ENCODE data around the gene HTR6. TPM values are rescaled to one million over a fixed set of nuclear protein-coding genes. Genes with fewer than 3 reads are reported as not detected.

HTR6 gene
- polyA plus RNA-seq, 1 donor from 2014 or later = not detected

DNA sequence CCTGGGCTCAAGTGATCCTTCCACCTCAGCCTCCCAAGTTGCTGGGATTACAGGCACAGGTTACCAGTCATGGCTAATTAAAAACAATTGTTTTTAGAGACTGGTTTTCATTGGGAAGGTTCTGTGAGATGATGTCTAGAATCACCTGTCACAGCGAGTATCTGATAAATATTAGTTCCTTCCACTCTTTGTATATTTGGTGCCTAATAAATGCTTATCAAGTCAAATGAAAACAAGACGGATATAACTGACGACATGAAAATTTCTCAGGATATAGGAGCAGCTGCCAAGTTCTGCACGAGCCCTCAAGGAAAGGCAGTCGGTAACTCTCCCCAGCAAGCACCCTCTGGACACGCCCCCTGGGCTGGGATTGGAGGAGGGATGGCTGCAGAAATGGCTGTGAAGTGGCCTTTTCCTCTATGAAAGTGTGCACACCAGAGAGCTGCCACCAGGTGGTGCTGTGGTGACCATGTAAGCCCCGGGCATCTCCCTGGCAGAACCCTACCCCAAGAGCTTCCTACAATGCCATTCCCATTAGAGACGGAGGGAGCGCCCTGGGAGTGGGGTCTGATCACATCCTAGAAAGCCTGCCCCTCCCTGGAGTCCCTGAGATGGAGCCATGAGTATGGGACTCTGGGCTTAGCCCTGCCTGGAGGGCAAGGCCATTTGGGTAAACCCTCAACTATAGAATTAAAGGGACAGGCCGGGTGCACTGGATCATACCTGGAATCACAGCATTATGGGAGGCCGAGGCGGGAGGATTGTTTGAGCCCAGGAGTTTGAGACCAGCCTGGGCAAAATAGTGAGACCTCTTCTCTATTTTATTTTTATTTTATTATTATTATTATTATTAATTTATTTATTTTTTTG is 50.9 kb downstream of the HTR6 start:
- H3K4me3 ChIP-seq (ENCODE audit: low read length) = no peak overlapping the region
- no peak overlapping the region for H3K4me2 ChIP-seq (ENCODE audit: low read length)

DNA sequence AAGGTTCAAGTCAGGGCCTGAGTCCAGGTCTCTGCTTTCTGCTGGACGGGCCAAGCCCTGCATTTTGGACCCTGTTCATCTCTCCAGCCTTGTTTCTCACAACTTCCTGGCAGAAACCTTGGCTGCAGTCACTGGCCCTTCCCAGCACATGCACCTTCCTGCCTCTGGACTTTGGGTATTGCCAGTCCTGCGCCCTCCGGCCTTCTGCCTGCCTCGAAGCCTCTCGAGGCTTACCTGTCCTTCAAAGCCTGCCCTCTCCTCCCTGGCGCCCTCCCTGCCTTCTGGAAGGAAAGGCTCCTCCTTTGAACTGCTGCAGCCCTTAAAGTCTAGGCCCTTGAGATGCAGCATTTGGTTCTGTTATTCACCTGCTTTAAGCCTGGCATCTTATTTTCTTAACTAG is 52.8 kb downstream of the HTR6 start:
- no peaks in the 10 kb centered on the region for H3K79me2 ChIP-seq (replicated peaks; ENCODE audit: insufficient read depth, low read length)
- H2AFZ ChIP-seq (ENCODE audit: low read depth, low read length) = no peak overlapping the region
- no peak overlapping the region for H3K9ac ChIP-seq (ENCODE audit: low read length)
- no peaks in the 10 kb centered on the region for H4K20me1 ChIP-seq (ENCODE audit: insufficient read depth)
- no peak for TF ChIP-seq SMC3 (conservative IDR thresholded peaks at IDR 0.05; ENCODE audit: poor library complexity)
- TF ChIP-seq MXI1 (conservative IDR thresholded peaks at IDR 0.05; ENCODE audit: poor library complexity, severe bottlenecking) = no peak
- no peak for TF ChIP-seq RAD21 (conservative IDR thresholded peaks at IDR 0.05)
- no peak for TF ChIP-seq POLR2AphosphoS5 (IDR thresholded peaks at IDR 0.05)
- no peak for TF ChIP-seq EZH2 (IDR thresholded peaks at IDR 0.05; ENCODE audit: borderline replicate concordance, insufficient read depth, low read length, poor library complexity, severe bottlenecking)
- no peak for TF ChIP-seq TAF1 (IDR thresholded peaks at IDR 0.05; ENCODE audit: low read depth)
- TF ChIP-seq, protein P1, sequence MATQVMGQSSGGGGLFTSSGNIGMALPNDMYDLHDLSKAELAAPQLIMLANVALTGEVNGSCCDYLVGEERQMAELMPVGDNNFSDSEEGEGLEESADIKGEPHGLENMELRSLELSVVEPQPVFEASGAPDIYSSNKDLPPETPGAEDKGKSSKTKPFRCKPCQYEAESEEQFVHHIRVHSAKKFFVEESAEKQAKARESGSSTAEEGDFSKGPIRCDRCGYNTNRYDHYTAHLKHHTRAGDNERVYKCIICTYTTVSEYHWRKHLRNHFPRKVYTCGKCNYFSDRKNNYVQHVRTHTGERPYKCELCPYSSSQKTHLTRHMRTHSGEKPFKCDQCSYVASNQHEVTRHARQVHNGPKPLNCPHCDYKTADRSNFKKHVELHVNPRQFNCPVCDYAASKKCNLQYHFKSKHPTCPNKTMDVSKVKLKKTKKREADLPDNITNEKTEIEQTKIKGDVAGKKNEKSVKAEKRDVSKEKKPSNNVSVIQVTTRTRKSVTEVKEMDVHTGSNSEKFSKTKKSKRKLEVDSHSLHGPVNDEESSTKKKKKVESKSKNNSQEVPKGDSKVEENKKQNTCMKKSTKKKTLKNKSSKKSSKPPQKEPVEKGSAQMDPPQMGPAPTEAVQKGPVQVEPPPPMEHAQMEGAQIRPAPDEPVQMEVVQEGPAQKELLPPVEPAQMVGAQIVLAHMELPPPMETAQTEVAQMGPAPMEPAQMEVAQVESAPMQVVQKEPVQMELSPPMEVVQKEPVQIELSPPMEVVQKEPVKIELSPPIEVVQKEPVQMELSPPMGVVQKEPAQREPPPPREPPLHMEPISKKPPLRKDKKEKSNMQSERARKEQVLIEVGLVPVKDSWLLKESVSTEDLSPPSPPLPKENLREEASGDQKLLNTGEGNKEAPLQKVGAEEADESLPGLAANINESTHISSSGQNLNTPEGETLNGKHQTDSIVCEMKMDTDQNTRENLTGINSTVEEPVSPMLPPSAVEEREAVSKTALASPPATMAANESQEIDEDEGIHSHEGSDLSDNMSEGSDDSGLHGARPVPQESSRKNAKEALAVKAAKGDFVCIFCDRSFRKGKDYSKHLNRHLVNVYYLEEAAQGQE (IDR thresholded peaks at IDR 0.05; ENCODE audit: borderline replicate concordance) = no peak
- no peak overlapping the region for H3K4me3 ChIP-seq (ENCODE audit: low read length)
- no peak overlapping the region for H3K4me2 ChIP-seq (ENCODE audit: low read length)
- no peaks in the 10 kb centered on the region for H3K9me2 ChIP-seq (ENCODE audit: insufficient read depth, low read length)
- no peaks in the 10 kb centered on the region for H3K9me3 ChIP-seq (ENCODE audit: low read length)
- H3F3A ChIP-seq (ENCODE audit: insufficient read depth, low read length, poor library complexity, severe bottlenecking) = no peaks in the 10 kb centered on the region
- no peaks in the 10 kb centered on the region for H3K36me3 ChIP-seq (ENCODE audit: insufficient read depth, low read length)
- H3K27me3 ChIP-seq (ENCODE audit: insufficient read depth, low read depth, low read length) = no peaks in the 10 kb centered on the region
- H3K27ac ChIP-seq (ENCODE audit: low read length) = no peak overlapping the region

More for the DNA sequence above, 50.9 kb downstream of the HTR6 start:
- no peaks in the 10 kb centered on the region for H3K36me3 ChIP-seq (ENCODE audit: insufficient read depth, low read length)
- H4K20me1 ChIP-seq (ENCODE audit: insufficient read depth) = no peaks in the 10 kb centered on the region
- no peaks in the 10 kb centered on the region for H3K27me3 ChIP-seq (ENCODE audit: insufficient read depth, low read depth, low read length)
- H3K9ac ChIP-seq (ENCODE audit: low read length) = no peak overlapping the region
- no peak overlapping the region for H2AFZ ChIP-seq (ENCODE audit: low read depth, low read length)
- no peaks in the 10 kb centered on the region for H3K9me2 ChIP-seq (ENCODE audit: insufficient read depth, low read length)
- H3K9me3 ChIP-seq (ENCODE audit: low read length) = no peaks in the 10 kb centered on the region
- no peaks in the 10 kb centered on the region for H3K79me2 ChIP-seq (replicated peaks; ENCODE audit: insufficient read depth, low read length)
- peak; percentile 66 for TF ChIP-seq RAD21 (conservative IDR thresholded peaks at IDR 0.05)
- no peak for TF ChIP-seq TAF1 (IDR thresholded peaks at IDR 0.05; ENCODE audit: low read depth)
- no peak for TF ChIP-seq EZH2 (IDR thresholded peaks at IDR 0.05; ENCODE audit: borderline replicate concordance, insufficient read depth, low read length, poor library complexity, severe bottlenecking)
- no peak for TF ChIP-seq MXI1 (conservative IDR thresholded peaks at IDR 0.05; ENCODE audit: poor library complexity, severe bottlenecking)
- TF ChIP-seq, protein P2, sequence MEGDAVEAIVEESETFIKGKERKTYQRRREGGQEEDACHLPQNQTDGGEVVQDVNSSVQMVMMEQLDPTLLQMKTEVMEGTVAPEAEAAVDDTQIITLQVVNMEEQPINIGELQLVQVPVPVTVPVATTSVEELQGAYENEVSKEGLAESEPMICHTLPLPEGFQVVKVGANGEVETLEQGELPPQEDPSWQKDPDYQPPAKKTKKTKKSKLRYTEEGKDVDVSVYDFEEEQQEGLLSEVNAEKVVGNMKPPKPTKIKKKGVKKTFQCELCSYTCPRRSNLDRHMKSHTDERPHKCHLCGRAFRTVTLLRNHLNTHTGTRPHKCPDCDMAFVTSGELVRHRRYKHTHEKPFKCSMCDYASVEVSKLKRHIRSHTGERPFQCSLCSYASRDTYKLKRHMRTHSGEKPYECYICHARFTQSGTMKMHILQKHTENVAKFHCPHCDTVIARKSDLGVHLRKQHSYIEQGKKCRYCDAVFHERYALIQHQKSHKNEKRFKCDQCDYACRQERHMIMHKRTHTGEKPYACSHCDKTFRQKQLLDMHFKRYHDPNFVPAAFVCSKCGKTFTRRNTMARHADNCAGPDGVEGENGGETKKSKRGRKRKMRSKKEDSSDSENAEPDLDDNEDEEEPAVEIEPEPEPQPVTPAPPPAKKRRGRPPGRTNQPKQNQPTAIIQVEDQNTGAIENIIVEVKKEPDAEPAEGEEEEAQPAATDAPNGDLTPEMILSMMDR (IDR thresholded peaks at IDR 0.05; ENCODE audit: poor library complexity, severe bottlenecking) = peak; percentile 77
- TF ChIP-seq, protein P1 (IDR thresholded peaks at IDR 0.05; ENCODE audit: borderline replicate concordance) = no peak
- TF ChIP-seq SMC3 (conservative IDR thresholded peaks at IDR 0.05; ENCODE audit: poor library complexity) = peak; percentile 70
- no peak for TF ChIP-seq POLR2AphosphoS5 (IDR thresholded peaks at IDR 0.05)
- no peak for TF ChIP-seq EP300 (conservative IDR thresholded peaks at IDR 0.05; ENCODE audit: poor library complexity, severe bottlenecking)
- H3K27ac ChIP-seq (ENCODE audit: low read length) = no peak overlapping the region
- no peaks in the 10 kb centered on the region for H3F3A ChIP-seq (ENCODE audit: insufficient read depth, low read length, poor library complexity, severe bottlenecking)

Measured in neural cell (in vitro differentiated cells).